A549 (cell line): ENCODE measurements around the gene KPNA2.
A peak's percentile ranks its signal among the peaks of the same experiment; 100 is the strongest.

ENCODE experiments used
- CEBPB ChIP-seq, 2 experiments: fragments of >200 bp in 1 of 2; sonication (Bioruptor Twin) in 1 of 2; formaldehyde crosslinking in 1 of 2; IDR thresholded peaks; 2 replicates each; pipeline ENCODE4 v1.6.1; 2012 to 2016
- CTCF ChIP-seq: fragments of >200 bp; sonication (Bioruptor Twin); formaldehyde crosslinking; IDR thresholded peaks from 3 replicates; pipeline ENCODE4 v1.5.1; 2016
- E2F6 ChIP-seq: IDR thresholded peaks from 2 replicates; pipeline ENCODE4 v1.6.1; 2012; ENCODE audit warnings: low read depth, borderline replicate concordance
- ESRRA ChIP-seq: fragments of 150-350 bp; IDR thresholded peaks from 2 replicates; pipeline ENCODE4 v1.6.1; 2014; ENCODE audit warnings: mild to moderate bottlenecking, low read length, borderline replicate concordance
- KDM5A ChIP-seq: fragments of 200-600 bp; sonication (generic); IDR thresholded peaks from 2 replicates; pipeline ENCODE4 v1.6.1; 2016; ENCODE audit warnings: antibody characterized with exemption, mild to moderate bottlenecking
- MAZ ChIP-seq: fragments of 150-350 bp; IDR thresholded peaks from 2 replicates; pipeline ENCODE4 v1.6.1; 2014; ENCODE audit warnings: antibody characterized with exemption, low read depth, low read length, borderline replicate concordance
- POLR2A ChIP-seq: IDR thresholded peaks from 2 replicates; pipeline ENCODE4 v1.6.1; 2012; ENCODE audit warnings: mild to moderate bottlenecking, low read length
- SMC3 ChIP-seq: fragments of >200 bp; sonication (Bioruptor Twin); formaldehyde crosslinking; IDR thresholded peaks from 3 replicates; pipeline ENCODE4 v1.6.1; 2018; ENCODE audit warnings: inconsistent platforms
- TP53 ChIP-seq: fragments of 250-450 bp; sonication (Bioruptor Pico); IDR thresholded peaks from 2 replicates; pipeline ENCODE4 v1.5.0; 2021; ENCODE audit warnings: mild to moderate bottlenecking, moderate library complexity

- TF ChIP-seq E2F6: no peak; the same call in 1 of the 2 replicates
- 0 out of 2 replicates have a peak, but pooled peaks have one; percentile 61 for TF ChIP-seq MAZ
- no peak for TF ChIP-seq CTCF
- TF ChIP-seq SMC3: no peak
- TF ChIP-seq POLR2A: peak; percentile 68
- no peak for TF ChIP-seq CEBPB (IDR thresholded peaks at IDR 0.05)
- 0 out of 2 replicates have a peak, but pooled peaks have one; percentile 29 for TF ChIP-seq KDM5A
- TF ChIP-seq ESRRA: no peak
- TF ChIP-seq TP53 (CRISPR knock-in tag): no peak
Measured at GRCh38 chr17:67993153-67993997, 42.2 kb upstream of the KPNA2 start.
